ENCODE measurements around the gene GALK2. TPM values are rescaled to one million over a fixed set of nuclear protein-coding genes. Genes with fewer than 3 reads are reported as not detected.
A peak's percentile ranks its signal among the peaks of the same experiment; 100 is the strongest.

Gene GALK2
- total and polyA plus RNA-seq, 2 of the 4 experiments (the other 2 are of a cell fraction), result 27.0 to 63.6 TPM

GRCh38 chr15:49239105-49239504 lies 69.1 kb downstream of the GALK2 start:
- dilution Hi-C loops (cut with HindIII; ENCODE audit: low sequenced_read_pairs, unreplicated experiment), result no loop called here
- Histone ChIP-seq H3K9me1 (ENCODE audit: insufficient read depth, low read length) (peaks cover 6% of the 10 kb centered on the region), H2AK5ac (ENCODE audit: low read depth, low read length) (no peak overlapping the region), H3K9me3 (ENCODE audit: control insufficient read depth, insufficient read depth, low read length) (no peaks in the 10 kb centered on the region), H2BK15ac (ENCODE audit: low read depth, low read length) (peak overlapping the region; percentile 92; the same call in 2 of the 3 replicates), H4K91ac (ENCODE audit: insufficient read depth, low read depth, low read length) (peak overlapping the region; percentile 67), H4K5ac (ENCODE audit: low read depth, low read length) (peak overlapping the region; percentile 50), H3K9ac (ENCODE audit: low read depth, low read length) (no peak overlapping the region; the same call in 1 of the 2 replicates), H3K79me1 (ENCODE audit: low read depth in 1 of 2, low read length in 2 of 2) (peaks cover 11 to 12% of the 10 kb centered on the region in 2 experiments; a peak in 3 of 4 replicates), H3K4me3 (ENCODE audit: insufficient read depth, low read depth, low read length) (no peak overlapping the region), H3K27ac (ENCODE audit: insufficient read depth, low read length) (peak overlapping the region; percentile 90), H3K56ac (ENCODE audit: extremely low read depth, insufficient read depth, low read length) (no peak overlapping the region), H3K36me3 (ENCODE audit: control insufficient read depth, insufficient read depth, low read length) (no peaks in the 10 kb centered on the region), H3K27me3 (ENCODE audit: control insufficient read depth, insufficient read depth, low read length) (no peaks in the 10 kb centered on the region), H4K8ac (ENCODE audit: low read depth in 2 of 2, low read length in 2 of 2) (peak overlapping the region; percentile 27 to 61; a peak in 3 of 4 replicates), H3K4ac (ENCODE audit: low read depth, low read length) (peak overlapping the region; percentile 80), H2BK120ac (ENCODE audit: low read depth, low read length) (peak overlapping the region; percentile 44), H2BK20ac (ENCODE audit: low read depth, low read length) (peak overlapping the region; percentile 66), H3K18ac (ENCODE audit: low read depth, low read length) (peak overlapping the region; percentile 62), H3K4me2 (ENCODE audit: low read depth, low read length) (peak overlapping the region; percentile 9; the same call in 1 of the 2 replicates), H3K4me1 (ENCODE audit: control insufficient read depth, insufficient read depth, low read length) (peaks cover 12% of the 10 kb centered on the region), H3K23ac (ENCODE audit: low read depth, low read length) (0 out of 2 replicates have a peak overlapping the region, but pooled peaks have one; percentile 1), H2AFZ (replicated peaks; ENCODE audit: low read length, poor library complexity) (no peak overlapping the region), H4K20me1 (ENCODE audit: insufficient read depth, low read length) (no peaks in the 10 kb centered on the region), H2AK9ac (replicated peaks; ENCODE audit: low read depth, low read length, poor library complexity) (no peak overlapping the region), H2BK5ac (ENCODE audit: low read depth, low read length, poor library complexity, severe bottlenecking) (peak overlapping the region; percentile 49), H3K14ac (replicated peaks; ENCODE audit: low read depth, low read length) (peak overlapping the region; percentile 72)
- ChIA-PET POLR2A (ENCODE audit: unreplicated experiment) (no interaction called here), CTCF (no interaction called here)
- intact Hi-C loops (cut with micrococcal nuclease), result loop anchor here (5.0 to 10.0 kb wide), 2 partner anchors 383 to 616 kb away; partner anchors contain the start of genes DTWD1 and FAM227B
- no CpG with 5 or more reads among the region's 1 CpG for WGBS, 2 experiments (ENCODE audit: extremely low coverage in 2 of 2, insufficient read length in 1 of 2)
- ATAC-seq (ENCODE audit: low read depth), result no peak
- no peak for TF ChIP-seq FOS (IDR thresholded peaks at IDR 0.05; ENCODE audit: low read depth, low read length)
- peak; percentile 33 for DNase-seq
- in situ Hi-C loops (cut with MboI; ENCODE audit: low sequenced_read_pairs), result loop anchor here (25.0 kb wide), 3 partner anchors 373 to 1073 kb away; partner anchors contain the start of genes DTWD1 and FAM227B
- BruUV-seq (replicated peaks), result no TSS peak
